HG03196 (cell line): Measurements from ENCODE around the gene F7.

Source experiments
- ATAC-seq: cut with Tn5 transposase; IDR thresholded peaks from one replicate; pipeline ENCODE4 v1.9.1; 2021; ENCODE audit not compliant: unreplicated experiment

Gene F7

GRCh38 chr13:113116871-113117271, 11.3 kb downstream of the F7 start:
- no peak for ATAC-seq

- no peak for ATAC-seq
Measured at GRCh38 chr13:113117335-113117872, 11.8 kb downstream of the F7 start.

- ATAC-seq: no peak
Measured at GRCh38 chr13:113117911-113118260, 12.3 kb downstream of the F7 start.

GRCh38 chr13:113118261-113119021, 12.8 kb downstream of the F7 start:
- ATAC-seq: no peak

GRCh38 chr13:113119166-113119821, 13.7 kb downstream of the F7 start:
- no peak for ATAC-seq

- ATAC-seq: no peak
Measured at GRCh38 chr13:113119822-113120189, 14.2 kb downstream of the F7 start.

- ATAC-seq: no peak
Measured at GRCh38 chr13:113120300-113121182, 14.9 kb downstream of the F7 start.

GRCh38 chr13:113121183-113121927, 15.8 kb downstream of the F7 start:
- no peak for ATAC-seq

- ATAC-seq: no peak
Measured at GRCh38 chr13:113121928-113122471, 16.4 kb downstream of the F7 start.

GRCh38 chr13:113122550-113123225, 17.1 kb downstream of the F7 start, which contains the start of gene F10:
Gene F10 (plus strand): TSS chr13:113122799. CDS start chr13:113122856, 57 bp downstream.
- no peak for ATAC-seq

- ATAC-seq: no peak
Measured at GRCh38 chr13:113123226-113124201, 17.9 kb downstream of the F7 start.

- ATAC-seq: no peak
Measured at GRCh38 chr13:113124211-113124970, 18.8 kb downstream of the F7 start.

GRCh38 chr13:113125506-113126264, 20.1 kb downstream of the F7 start:
- ATAC-seq: no peak

GRCh38 chr13:113126265-113127150, 20.9 kb downstream of the F7 start:
- ATAC-seq: no peak

GRCh38 chr13:113129480-113129879, 23.9 kb downstream of the F7 start:
- ATAC-seq: no peak
